GM21515 (cell line): ENCODE results near the gene MRRF.
A peak's percentile ranks its signal among the peaks of the same experiment; 100 is the strongest.
"Not testable (repeated sequence)": the region's sequence is repeated elsewhere in the genome, so short reads cannot be mapped to it uniquely, and the experiment has no call there.

Experiments
- ATAC-seq: cut with Tn5 transposase; IDR thresholded peaks from one replicate; pipeline ENCODE4 v1.9.1; 2021; ENCODE audit not compliant: unreplicated experiment

The MRRF gene

GRCh38 chr9:122350577-122351355 is 86.1 kb downstream of the MRRF start:
- ATAC-seq = peak; percentile 86

- no peak for ATAC-seq
Observed at GRCh38 chr9:122354536-122355199, 90.0 kb downstream of the MRRF start.

GRCh38 chr9:122355336-122355875 is 90.7 kb downstream of the MRRF start:
- ATAC-seq = no peak

GRCh38 chr9:122356627-122357026 is 91.9 kb downstream of the MRRF start:
- no peak for ATAC-seq

- no peak for ATAC-seq
Observed at GRCh38 chr9:122360891-122361290, 96.2 kb downstream of the MRRF start.

GRCh38 chr9:122363131-122363530 is 98.4 kb downstream of the MRRF start:
- ATAC-seq = not testable (repeated sequence)

GRCh38 chr9:122364117-122364782 is 99.6 kb downstream of the MRRF start:
- ATAC-seq = no peak

- no peak for ATAC-seq
Observed at GRCh38 chr9:122364783-122365150, 100.1 kb downstream of the MRRF start.

GRCh38 chr9:122366074-122366660 is 101.5 kb downstream of the MRRF start:
- ATAC-seq = no peak

GRCh38 chr9:122367065-122367464 is 102.4 kb downstream of the MRRF start:
- no peak for ATAC-seq

- no peak for ATAC-seq
Observed at GRCh38 chr9:122367774-122368460, 103.2 kb downstream of the MRRF start.

- ATAC-seq = no peak
Observed at GRCh38 chr9:122368642-122369041, 104.0 kb downstream of the MRRF start.

GRCh38 chr9:122370303-122370702 is 105.6 kb downstream of the MRRF start:
- no peak for ATAC-seq

- ATAC-seq = peak; percentile 55
Observed at GRCh38 chr9:122370869-122371755, 106.4 kb downstream of the MRRF start, which contains the start of gene PTGS1. Gene PTGS1 (plus strand): TSS chr9:122371024. CDS start chr9:122371085, 61 bp downstream.

GRCh38 chr9:122371846-122372245 is 107.2 kb downstream of the MRRF start:
- ATAC-seq = no peak

- no peak for ATAC-seq
Observed at GRCh38 chr9:122372856-122373845, 108.5 kb downstream of the MRRF start.

- no peak for ATAC-seq
Observed at GRCh38 chr9:122374885-122375420, 110.3 kb downstream of the MRRF start.

GRCh38 chr9:122376796-122377195 is 112.1 kb downstream of the MRRF start:
- no peak for ATAC-seq
